ENCODE measurements around the gene XYLT1.

Gene XYLT1

DNA sequence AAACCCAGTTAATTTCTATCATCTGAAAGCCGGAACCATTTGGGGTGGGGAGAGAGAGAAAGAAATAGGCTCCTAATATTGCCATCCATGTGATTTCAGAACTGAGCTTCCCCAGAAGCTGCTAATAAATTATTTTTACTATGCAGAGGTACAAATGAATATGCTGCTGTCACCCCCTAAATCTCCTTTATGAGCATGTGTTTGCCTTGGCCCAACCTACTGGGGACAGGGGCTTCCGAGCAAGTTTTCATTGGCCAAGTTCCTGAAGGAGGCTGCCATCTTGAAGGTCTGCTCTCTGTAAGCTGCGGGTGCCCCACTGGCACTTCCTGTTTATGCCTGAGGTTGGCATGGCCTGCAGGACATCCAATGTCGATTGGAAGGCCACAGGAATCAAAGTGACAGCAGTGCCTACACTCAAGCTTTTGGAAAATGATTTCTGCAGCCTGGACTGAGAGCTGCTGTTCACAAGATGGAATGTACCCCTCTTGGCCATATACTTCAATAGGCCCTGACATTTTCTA is 194.7 kb downstream of the XYLT1 start:
- ATAC-seq: no peak
- no peak overlapping the region for H3K27ac Mint-ChIP-seq
- no peaks in the 10 kb centered on the region for H3K9me3 Mint-ChIP-seq
- no peak overlapping the region for H3K4me3 Mint-ChIP-seq
- no peak for DNase-seq (ENCODE audit: low spot score in 2 of 2)
- peaks cover 10% of the 10 kb centered on the region for H3K36me3 Mint-ChIP-seq
- H3K4me1 Mint-ChIP-seq: peaks cover 56% of the 10 kb centered on the region

DNA sequence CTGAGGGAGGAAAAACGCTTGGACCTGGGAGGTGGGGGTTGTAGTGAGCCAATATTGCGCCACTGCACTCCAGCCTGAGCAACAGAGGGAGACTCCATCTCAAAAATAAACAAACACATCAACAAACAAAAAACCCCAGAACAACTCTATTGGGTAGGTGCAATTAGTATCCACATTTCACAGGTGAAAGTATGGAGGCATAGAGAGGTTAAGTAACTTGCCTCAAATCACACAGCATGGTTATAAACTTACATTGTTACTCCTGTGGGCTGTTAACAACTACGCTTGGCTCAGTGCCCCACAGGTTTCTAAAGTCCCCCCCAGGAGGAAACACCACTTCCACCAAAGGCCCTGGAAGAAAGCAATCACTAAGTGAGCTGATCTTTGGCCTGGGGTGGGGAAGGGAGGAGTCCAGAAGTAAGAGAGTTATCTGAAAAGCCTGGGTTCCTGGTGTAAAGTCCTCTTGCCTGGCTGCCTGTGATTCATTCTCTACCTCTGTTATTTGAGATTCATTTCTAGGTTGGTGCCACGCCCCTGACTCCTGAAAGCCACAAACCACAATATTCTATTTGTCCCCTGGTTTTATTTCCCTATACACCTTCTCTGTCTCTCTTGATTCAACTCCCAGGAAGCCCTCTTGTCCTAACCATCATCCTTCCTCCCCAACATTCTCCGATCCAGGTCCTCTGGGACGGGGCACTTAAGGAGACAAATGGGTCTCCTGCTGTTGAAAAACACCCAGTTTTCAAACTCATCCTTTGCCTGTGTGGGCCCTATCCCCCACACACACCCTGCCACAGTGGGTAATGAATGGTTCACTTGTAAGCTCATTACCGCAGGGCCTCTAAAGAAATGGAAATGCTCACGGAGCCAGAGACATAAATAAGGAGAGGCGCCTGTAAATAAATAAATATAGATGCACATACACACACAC is 195.4 kb downstream of the XYLT1 start:
- H3K4me1 Mint-ChIP-seq: peaks cover 63% of the 10 kb centered on the region
- DNase-seq (ENCODE audit: low spot score in 2 of 2): no peak

DNA sequence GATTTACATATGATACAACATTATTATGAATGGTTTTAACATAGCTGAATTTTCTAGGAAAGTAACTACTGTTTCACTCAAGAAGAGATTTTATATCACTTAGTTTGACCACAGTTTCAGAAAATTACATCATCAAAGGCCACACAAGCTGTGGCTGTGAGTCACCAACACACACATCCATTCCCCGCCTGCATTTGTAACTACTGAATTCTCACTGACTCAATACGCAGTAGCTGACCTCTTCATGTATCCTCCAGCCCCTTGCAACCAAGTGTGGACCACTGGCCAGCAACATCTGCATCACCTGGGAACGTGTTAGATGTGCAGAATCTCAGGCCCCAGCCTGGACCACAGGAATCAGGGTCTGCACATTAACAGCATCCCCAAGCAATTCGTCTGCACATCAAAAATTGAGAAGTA is 197.6 kb downstream of the XYLT1 start:
- H3K27ac Mint-ChIP-seq: peak overlapping the region; percentile 10
- peaks cover 60% of the 10 kb centered on the region for H3K4me1 Mint-ChIP-seq
- H3K36me3 Mint-ChIP-seq: peaks cover 10% of the 10 kb centered on the region
- H3K9me3 Mint-ChIP-seq: no peaks in the 10 kb centered on the region
- DNase-seq (ENCODE audit: low spot score in 2 of 2): peak; percentile 15 to 70
- peak; percentile 99 for ATAC-seq
- H3K4me3 Mint-ChIP-seq: peak overlapping the region; percentile 24

More for the DNA sequence above, 195.4 kb downstream of the XYLT1 start:
- ATAC-seq: no peak
- Mint-ChIP-seq H3K9me3 (no peaks in the 10 kb centered on the region), H3K27ac (no peak overlapping the region), H3K4me3 (no peak overlapping the region), H3K36me3 (peaks cover 10% of the 10 kb centered on the region)

DNA sequence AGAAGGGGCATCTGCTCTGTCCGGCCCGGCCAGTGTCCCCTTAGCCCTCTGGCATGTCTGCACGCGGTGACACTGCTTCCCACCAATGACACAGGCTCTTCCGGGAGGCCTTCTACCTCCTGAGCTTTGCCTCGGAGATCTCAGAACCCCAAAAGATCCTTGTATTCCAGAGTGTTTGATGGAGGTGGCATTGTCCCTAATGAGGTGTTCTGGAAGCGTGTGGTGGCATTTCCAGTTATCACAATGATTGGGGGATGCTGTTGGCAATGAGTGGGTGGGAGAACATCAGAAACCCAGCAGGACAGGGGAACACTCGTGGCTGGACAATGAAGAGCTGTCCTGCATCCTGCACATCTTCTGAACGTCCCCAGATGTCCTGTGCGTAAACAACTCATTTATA is 198.0 kb downstream of the XYLT1 start:
- H3K4me1 Mint-ChIP-seq: peaks cover 60% of the 10 kb centered on the region
- H3K36me3 Mint-ChIP-seq: peaks cover 10% of the 10 kb centered on the region
- no peaks in the 10 kb centered on the region for H3K9me3 Mint-ChIP-seq
- DNase-seq (ENCODE audit: low spot score in 2 of 2) (no peak), ATAC-seq (no peak)
- H3K4me3 Mint-ChIP-seq: peak overlapping the region; percentile 24
- peak overlapping the region; percentile 10 for H3K27ac Mint-ChIP-seq

DNA sequence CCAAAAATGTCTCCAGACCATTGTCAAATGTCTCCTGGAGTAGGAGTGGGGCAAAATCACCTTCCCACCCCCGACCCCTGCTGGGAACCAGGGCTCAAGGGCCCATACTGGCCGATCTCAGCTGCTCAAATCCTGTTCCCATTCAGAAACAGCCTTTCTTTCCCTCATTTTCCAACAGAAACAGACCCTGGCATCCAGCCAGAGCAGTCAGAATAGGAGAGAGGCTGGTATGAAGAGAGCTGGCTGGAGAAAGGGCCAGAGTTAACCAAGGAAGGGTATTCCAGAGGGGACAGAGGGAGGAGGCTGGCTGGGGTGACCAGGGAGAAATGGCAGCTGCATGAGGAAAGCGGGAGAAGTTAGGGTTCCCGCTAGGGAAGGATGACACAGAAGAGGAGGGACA is 199.1 kb downstream of the XYLT1 start:
- no peak overlapping the region for H3K4me3 Mint-ChIP-seq
- H3K36me3 Mint-ChIP-seq: peaks cover 10% of the 10 kb centered on the region
- H3K4me1 Mint-ChIP-seq: peaks cover 60% of the 10 kb centered on the region
- H3K9me3 Mint-ChIP-seq: no peaks in the 10 kb centered on the region
- DNase-seq (ENCODE audit: low spot score in 2 of 2) (no peak), ATAC-seq (no peak)
- H3K27ac Mint-ChIP-seq: no peak overlapping the region

DNA sequence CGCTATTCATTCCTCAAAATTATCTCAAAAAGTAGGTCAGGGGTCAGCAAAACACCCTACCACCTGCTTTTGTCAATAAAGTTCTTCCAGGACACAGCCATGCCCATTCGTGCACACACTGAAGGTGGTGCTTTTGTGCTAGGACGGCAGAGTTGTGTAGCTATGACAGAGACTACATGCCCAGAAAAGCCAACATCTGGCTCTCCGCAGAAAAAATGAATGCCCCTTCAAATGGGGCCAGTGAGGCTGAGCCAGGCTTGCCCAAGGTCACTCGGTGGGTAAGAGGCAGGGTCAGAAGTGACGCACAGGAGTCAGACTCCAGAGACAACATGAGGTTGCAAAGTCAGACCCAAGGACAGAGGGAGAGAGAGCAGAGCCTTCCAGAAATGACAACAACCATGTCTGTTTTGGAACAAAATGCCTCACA is 200.1 kb downstream of the XYLT1 start:
- peaks cover 50% of the 10 kb centered on the region for H3K4me1 Mint-ChIP-seq
- no peak overlapping the region for H3K27ac Mint-ChIP-seq
- no peaks in the 10 kb centered on the region for H3K9me3 Mint-ChIP-seq
- ATAC-seq (no peak), DNase-seq (ENCODE audit: low spot score in 2 of 2) (no peak)
- H3K4me3 Mint-ChIP-seq: no peak overlapping the region
- H3K36me3 Mint-ChIP-seq: peaks cover 10% of the 10 kb centered on the region

DNA sequence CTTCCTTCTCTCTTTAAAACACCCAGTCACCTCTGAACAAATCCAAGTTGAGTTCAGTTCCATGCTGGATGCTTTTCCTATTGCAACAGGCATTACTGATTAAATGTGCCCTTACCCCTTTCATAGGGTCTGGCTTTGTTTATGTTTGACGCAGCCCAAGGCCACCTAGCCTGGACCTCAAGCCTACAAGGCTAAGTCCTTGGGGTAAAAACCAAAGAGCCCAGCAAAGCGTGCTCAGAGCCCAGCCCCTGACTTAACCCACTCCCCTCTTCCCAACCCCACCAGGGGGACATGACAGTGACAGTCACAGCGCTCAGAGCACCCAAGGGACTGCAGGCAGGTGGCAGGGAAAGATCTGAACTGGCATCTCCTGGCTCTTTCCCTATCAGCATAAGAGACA is 200.6 kb downstream of the XYLT1 start:
- H3K4me1 Mint-ChIP-seq: peaks cover 44% of the 10 kb centered on the region

DNA sequence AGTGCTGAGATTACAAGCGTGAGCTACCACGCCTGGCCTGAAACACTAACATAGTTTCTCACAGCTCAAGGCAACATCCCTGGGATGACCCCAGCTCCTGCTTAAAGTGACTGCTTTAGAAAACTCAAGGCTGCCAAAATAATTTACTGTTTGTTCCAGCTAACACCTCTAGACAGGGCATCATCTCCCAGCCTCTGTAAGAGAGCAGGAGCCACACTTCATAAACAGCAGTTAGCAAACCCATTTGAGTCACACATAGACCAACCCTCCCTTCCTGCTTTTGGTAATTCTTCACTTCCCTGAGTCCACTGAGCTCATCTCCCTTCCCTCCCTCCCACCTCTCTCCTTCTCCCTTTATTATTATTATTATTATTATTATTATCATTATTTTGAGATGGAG is 201.3 kb downstream of the XYLT1 start:
- Mint-ChIP-seq H3K4me1 (peaks cover 41% of the 10 kb centered on the region), H3K4me3 (no peak overlapping the region), H3K9me3 (no peaks in the 10 kb centered on the region), H3K36me3 (peaks cover 10% of the 10 kb centered on the region), H3K27ac (no peak overlapping the region)
- DNase-seq (ENCODE audit: low spot score in 2 of 2): no peak
- no peak for ATAC-seq

More for the DNA sequence above, 200.6 kb downstream of the XYLT1 start:
- Mint-ChIP-seq H3K9me3 (no peaks in the 10 kb centered on the region), H3K36me3 (peaks cover 10% of the 10 kb centered on the region), H3K27ac (no peak overlapping the region), H3K4me3 (no peak overlapping the region)
- no peak for DNase-seq (ENCODE audit: low spot score in 2 of 2)
- ATAC-seq: no peak

DNA sequence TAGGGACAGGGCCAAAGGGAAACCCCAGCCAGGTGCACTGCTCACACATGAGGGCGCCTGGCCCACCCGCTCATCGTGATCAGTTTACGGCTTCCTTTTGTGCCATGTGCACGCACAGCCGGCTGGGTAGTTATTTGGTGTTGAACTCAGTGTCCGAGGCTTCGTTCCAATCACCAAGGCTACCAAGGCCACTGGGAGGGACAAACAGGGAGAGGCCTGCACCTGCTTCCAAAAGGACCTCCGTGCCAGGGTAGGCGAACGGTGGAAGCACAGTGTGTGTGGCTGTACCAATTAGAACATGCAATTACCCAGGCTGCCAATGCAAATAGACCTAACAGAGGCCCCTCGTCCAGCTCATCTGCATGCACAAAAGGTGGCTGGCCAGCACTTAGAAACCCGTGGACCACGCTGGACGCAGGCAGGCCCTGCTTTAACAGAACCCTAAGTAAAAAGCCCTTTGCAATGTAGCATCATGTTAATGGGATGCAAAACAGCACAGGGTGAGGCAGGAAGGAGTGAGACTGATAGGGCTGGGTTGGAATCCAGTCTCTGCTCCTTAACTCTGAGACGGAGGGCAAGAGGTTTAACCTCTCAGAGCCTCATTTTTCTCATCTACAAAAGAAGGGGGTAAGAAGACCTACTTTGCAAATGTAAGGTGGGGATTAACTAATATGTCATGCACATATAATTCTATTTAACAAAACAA is 204.0 kb downstream of the XYLT1 start:
- Mint-ChIP-seq H3K36me3 (no peaks in the 10 kb centered on the region), H3K4me3 (no peak overlapping the region), H3K27ac (no peak overlapping the region), H3K9me3 (no peaks in the 10 kb centered on the region), H3K4me1 (peaks cover 45% of the 10 kb centered on the region)
- DNase-seq (ENCODE audit: low spot score in 2 of 2) (no peak), ATAC-seq (no peak)

DNA sequence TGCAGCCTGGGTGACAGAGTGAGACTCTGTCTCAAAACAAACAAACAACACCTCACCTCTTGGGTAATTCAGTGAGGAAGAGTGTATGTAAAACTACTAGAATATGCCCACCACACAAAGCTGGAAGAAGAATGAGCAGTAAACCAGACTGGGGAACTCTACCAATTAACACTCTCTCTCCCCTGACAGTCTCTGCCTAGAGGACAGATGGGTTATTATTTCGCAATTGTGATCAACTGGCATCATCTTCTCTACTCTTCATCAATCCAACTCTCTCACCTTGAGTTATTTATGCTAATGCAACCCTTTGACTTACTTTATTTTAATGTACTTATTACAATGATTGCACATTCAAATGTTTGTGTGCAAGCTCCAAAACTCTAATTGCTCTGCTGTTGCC is 205.6 kb downstream of the XYLT1 start:
- Mint-ChIP-seq H3K4me3 (no peak overlapping the region), H3K4me1 (peaks cover 38% of the 10 kb centered on the region), H3K27ac (no peak overlapping the region), H3K36me3 (no peaks in the 10 kb centered on the region), H3K9me3 (no peaks in the 10 kb centered on the region)
- DNase-seq (ENCODE audit: low spot score in 2 of 2): no peak
- ATAC-seq: no peak

DNA sequence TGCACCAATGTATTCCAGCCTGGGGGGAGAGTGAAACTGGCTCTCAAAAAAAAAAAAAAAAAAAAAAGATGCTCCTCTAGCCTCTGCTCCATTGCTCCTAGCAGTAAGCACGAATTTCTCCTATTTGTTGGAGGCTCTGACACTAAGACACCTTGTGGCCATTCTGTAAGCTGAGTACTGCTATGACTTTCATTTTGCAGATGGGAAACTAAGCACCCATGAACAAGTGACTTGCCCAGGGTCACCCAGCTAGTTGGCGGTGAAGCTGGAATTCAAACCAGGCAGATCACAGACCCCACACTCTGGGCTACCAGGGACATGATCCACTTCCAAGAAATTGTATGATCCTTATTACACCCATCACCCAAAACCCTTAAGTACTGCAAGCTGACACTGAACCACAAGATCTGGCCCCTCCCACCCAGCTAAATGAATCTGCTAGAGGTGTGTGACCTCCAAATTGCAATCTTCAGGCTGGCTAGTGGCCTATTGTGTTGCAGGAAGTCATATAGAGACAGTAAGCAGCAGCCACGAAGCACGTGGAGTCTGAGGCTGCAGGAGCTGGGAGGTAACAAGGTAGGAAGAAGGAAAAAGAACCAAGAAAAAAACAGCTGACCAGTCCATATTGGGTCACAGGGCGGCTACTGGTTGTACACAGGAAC is 209.4 kb downstream of the XYLT1 start:
- peak; percentile 86 for ATAC-seq
- Mint-ChIP-seq H3K27ac (no peak overlapping the region), H3K4me1 (peaks cover 53% of the 10 kb centered on the region), H3K36me3 (peaks cover 9% of the 10 kb centered on the region), H3K4me3 (no peak overlapping the region), H3K9me3 (no peaks in the 10 kb centered on the region)
- DNase-seq (ENCODE audit: low spot score in 2 of 2): peak in 1 of 2 donors; percentile 54

DNA sequence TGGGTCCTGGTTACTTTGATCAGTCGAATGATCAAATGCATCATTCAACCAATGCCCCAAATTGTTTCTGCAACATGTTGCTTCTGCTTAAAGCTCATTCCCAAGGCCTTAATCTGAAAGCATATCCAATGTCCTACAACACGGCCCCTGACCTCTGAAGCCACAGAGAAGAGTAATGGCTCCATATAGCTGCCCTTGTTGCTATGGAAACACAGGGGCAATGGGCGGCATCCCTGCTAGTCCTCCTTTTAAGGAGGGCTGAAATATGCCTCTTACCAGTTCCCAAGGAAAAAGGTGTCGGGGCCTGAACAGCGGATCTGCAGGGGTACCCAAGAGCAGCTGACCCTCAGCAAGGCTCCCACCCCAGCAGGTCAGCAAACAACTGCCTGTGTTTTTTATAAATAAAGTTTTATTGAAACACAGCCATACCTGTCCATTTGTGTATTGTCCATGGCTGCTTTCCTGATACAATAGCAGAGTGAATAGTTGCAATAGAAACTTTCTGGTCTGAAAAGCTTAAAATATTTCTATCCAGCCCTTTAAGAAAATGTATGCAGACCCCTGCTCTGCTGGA is 210.4 kb downstream of the XYLT1 start:
- H3K9me3 Mint-ChIP-seq: no peaks in the 10 kb centered on the region
- ATAC-seq (no peak), DNase-seq (ENCODE audit: low spot score in 2 of 2) (no peak)
- H3K4me3 Mint-ChIP-seq: no peak overlapping the region
- H3K27ac Mint-ChIP-seq: no peak overlapping the region
- peaks cover 9% of the 10 kb centered on the region for H3K36me3 Mint-ChIP-seq
- peaks cover 53% of the 10 kb centered on the region for H3K4me1 Mint-ChIP-seq

DNA sequence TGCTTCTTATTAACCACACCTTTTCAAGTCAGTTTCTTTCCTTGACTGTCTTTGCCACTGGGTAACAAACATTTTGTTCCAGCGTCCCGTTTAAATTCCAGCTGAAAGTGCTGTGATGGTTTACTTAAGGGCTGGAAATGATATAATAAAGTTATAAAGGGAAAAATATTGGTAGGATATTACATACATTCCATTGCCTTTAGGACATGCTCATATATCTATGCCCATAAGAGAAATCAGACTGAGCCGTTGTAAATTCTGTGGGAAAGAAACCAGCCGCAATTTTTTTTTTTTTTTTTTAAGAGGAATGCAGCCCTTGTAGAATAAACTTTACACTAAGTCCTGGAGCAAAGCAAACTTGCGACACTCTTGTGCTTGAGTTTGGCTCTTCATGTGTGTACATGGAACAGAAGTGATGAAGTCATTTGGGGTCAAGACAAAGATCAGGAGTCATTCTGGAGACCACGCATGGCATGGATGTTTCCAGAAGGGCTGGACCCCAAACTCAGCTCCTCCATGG is 210.9 kb downstream of the XYLT1 start:
- Mint-ChIP-seq H3K4me3 (no peak overlapping the region), H3K27ac (no peak overlapping the region), H3K9me3 (no peaks in the 10 kb centered on the region), H3K4me1 (peaks cover 53% of the 10 kb centered on the region), H3K36me3 (peaks cover 9% of the 10 kb centered on the region)
- DNase-seq (ENCODE audit: low spot score in 2 of 2) (no peak), ATAC-seq (no peak)

DNA sequence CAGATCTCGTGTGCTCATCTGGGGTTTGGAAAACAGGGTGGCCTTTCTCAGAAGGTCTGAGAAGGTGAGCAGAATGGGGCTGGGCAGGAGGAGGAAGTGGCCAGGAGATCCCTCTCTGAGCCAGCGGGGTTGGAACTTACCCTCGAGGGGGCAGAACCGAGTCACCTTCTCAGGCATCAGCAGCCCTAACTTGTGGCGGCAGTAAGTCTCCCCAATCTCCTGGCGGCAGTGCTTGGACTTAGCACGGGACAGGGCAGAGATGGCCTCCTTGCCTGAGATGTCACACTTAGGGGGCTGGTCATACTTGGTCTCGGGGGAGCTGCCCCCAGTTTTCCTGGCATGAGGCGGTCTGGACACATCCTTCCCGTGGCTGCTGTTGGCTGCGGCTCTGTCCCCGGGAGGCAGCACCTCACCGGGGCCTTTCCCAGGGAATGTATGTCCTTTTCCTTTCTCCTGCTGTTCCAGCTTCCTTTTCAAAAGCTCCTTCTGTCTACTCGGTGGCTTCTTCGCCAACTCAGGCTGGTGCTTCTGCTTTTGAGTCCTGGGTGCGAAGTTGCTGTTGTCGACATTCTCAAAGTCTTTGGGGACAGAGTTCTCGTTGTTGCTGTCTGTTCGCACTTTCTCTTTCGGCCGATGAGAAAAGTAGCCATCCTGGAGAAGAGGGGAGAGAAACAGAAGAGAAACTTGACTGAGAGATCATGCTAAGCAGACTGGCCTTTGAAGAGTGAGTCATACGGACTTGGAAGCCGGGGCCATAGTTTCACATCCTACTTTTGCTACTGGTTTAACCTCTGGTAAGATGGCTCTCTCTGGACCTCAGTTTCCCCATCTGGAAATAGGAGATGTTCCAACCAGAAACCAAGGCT is 211.7 kb downstream of the XYLT1 start:
- Mint-ChIP-seq H3K4me3 (no peak overlapping the region), H3K27ac (no peak overlapping the region)

More for the DNA sequence above, 211.7 kb downstream of the XYLT1 start:
- DNase-seq (ENCODE audit: low spot score in 2 of 2): no peak
- H3K4me1 Mint-ChIP-seq: peaks cover 48% of the 10 kb centered on the region
- ATAC-seq: peak; percentile 44
- H3K36me3 Mint-ChIP-seq: peaks cover 9% of the 10 kb centered on the region
- H3K9me3 Mint-ChIP-seq: no peaks in the 10 kb centered on the region
